Brain microvascular endothelial cell (primary cell): ENCODE measurements around the gene MPZL2.

Experiments used
- DNase-seq: peaks from one replicate; pipeline ENCODE4 v3.0.0-alpha.2; 2020
- H3K27ac ChIP-seq: fragments of 250-450 bp; sonication (Bioruptor Pico); 2 replicates; pipeline ENCODE4 v1.5.1; 2020; ENCODE audit warnings: mild to moderate bottlenecking, moderate library complexity
- H3K27me3 ChIP-seq: fragments of 250-450 bp; sonication (Bioruptor Pico); replicated peaks from 2 replicates; pipeline ENCODE4 v1.5.1; 2020; ENCODE audit warnings: mild to moderate bottlenecking
- H3K36me3 ChIP-seq: fragments of 250-450 bp; sonication (Bioruptor Pico); replicated peaks from 2 replicates; pipeline ENCODE4 v1.5.1; 2020; ENCODE audit warnings: mild to moderate bottlenecking
- H3K4me3 ChIP-seq: 2 replicates; pipeline ENCODE4 v1.5.1; 2011; ENCODE audit warnings: low read depth, mild to moderate bottlenecking, control low read depth, low read length, moderate library complexity
- CTCF ChIP-seq: IDR thresholded peaks from 2 replicates; pipeline ENCODE4 v1.5.1; 2011; ENCODE audit warnings: low read depth, mild to moderate bottlenecking, moderate library complexity, low read length, control low read depth, inconsistent platforms; ENCODE audit errors: missing control alignments
- in situ Hi-C: cut with HindIII; loops from 2 replicates; pipeline ENCODE4 v1.10.0; 2017; ENCODE audit warnings: low sequenced_read_pairs, low pct_ligation_motif_present

MPZL2 gene

GRCh38 chr11:118282606-118283005 lies 18.5 kb upstream of the MPZL2 start:
- no peak for TF ChIP-seq CTCF
- DNase-seq: no peak

DNA sequence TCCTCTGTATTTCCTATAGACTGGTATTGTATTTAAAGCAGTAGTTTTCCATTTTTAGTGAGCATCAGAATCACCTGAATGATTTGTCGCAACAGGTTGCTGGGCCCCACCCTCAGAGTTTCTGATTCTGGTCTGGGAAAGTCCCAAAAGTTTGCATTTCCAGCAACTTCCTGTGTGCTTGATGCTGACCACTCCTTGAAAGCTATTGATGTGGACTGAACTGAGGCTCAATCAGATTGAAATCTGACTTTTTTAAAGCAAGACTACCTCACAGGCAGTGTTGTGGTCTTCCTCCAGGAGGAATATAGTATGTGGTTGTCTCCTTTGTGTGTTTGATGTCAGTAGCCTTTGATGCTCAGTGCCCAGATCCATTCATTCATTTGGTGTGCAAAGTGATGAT lies 17.2 kb upstream of the MPZL2 start:
- in situ Hi-C loops: no loop called here
- no peak for DNase-seq
- H3K27me3 ChIP-seq: no peaks in the 10 kb centered on the region
- no peak for TF ChIP-seq CTCF
- no peak overlapping the region for H3K27ac ChIP-seq
- H3K36me3 ChIP-seq: no peaks in the 10 kb centered on the region
- H3K4me3 ChIP-seq: no peak overlapping the region

More at GRCh38 chr11:118282606-118283005, 18.5 kb upstream of the MPZL2 start:
- no peak overlapping the region for H3K27ac ChIP-seq
- no peaks in the 10 kb centered on the region for H3K27me3 ChIP-seq
- in situ Hi-C loops: no loop called here
- no peaks in the 10 kb centered on the region for H3K36me3 ChIP-seq
- H3K4me3 ChIP-seq: no peak overlapping the region

DNA sequence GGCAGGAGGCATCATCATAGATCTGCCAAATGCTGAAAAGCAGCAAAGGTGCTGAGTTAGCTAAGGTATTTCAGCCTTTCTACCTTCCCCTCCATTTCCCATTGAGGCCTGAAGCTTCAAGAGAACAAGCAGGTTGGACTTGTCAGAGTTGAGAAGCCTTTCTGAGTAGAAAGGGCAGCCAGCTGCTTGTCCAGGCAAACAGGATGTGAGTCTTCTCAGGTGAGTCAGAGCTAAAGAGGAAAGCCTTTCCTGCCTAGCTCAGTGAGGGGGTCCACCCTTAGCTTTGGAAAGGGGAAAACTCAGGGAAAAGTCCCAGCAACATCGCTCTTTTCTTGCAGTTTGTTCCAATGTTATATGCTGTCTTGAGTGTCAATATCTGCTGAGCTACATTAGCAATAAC lies 13.2 kb upstream of the MPZL2 start:
- Histone ChIP-seq H3K36me3 (no peaks in the 10 kb centered on the region), H3K27ac (no peak overlapping the region), H3K27me3 (no peaks in the 10 kb centered on the region), H3K4me3 (no peak overlapping the region)
- DNase-seq: no peak
- in situ Hi-C loops: no loop called here
- TF ChIP-seq CTCF: no peak

DNA sequence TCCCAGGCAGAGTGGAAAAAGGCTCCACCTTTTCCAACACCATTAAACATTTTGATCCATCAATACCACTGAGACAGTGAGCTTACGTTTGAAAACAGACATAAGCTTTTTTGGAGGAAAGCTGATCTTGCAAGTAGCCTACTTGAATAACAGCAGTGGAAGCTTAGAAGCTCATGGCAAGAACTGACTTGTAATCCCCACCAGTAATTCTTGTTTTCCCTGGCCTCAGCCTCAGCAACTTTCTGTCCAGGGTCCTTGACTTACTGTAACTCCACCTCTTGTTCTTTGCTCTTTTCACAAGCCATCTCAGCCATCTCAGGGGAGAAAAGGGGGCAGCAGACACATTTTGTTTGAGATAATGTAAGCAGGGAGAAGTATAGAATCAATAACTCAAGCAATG lies 12.3 kb upstream of the MPZL2 start:
- TF ChIP-seq CTCF: no peak
- in situ Hi-C loops: no loop called here
- no peaks in the 10 kb centered on the region for H3K27me3 ChIP-seq
- H3K4me3 ChIP-seq: no peak overlapping the region
- no peak overlapping the region for H3K27ac ChIP-seq
- no peaks in the 10 kb centered on the region for H3K36me3 ChIP-seq
- DNase-seq: no peak

GRCh38 chr11:118275176-118275575 lies 11.1 kb upstream of the MPZL2 start:
- in situ Hi-C loops: no loop called here
- Histone ChIP-seq H3K27ac (no peak overlapping the region), H3K4me3 (no peak overlapping the region), H3K27me3 (no peaks in the 10 kb centered on the region), H3K36me3 (no peaks in the 10 kb centered on the region)
- DNase-seq: no peak
- no peak for TF ChIP-seq CTCF

DNA sequence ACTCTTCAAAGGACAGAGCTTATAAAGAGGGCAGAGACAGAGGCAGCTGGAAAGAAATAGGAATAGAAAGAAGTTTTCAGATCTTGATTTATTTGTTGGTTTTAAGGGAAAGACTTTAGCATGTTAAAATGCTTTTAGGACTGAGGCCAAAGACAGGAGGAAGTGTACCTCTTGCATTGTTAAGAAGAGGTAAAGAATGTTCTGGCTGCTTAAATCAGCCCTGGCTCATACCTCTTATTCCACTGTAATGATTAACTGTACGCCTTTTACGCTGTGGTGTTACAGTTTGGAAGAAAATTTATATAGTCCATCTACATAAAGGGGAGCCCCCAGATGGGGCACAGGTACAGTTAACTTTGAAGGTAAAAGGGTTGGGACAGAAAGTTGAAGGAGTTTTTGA lies 10.1 kb upstream of the MPZL2 start:
- in situ Hi-C loops: no loop called here
- Histone ChIP-seq H3K36me3 (no peaks in the 10 kb centered on the region), H3K4me3 (no peak overlapping the region), H3K27ac (no peak overlapping the region), H3K27me3 (no peaks in the 10 kb centered on the region)
- no peak for TF ChIP-seq CTCF
- no peak for DNase-seq
